Measurements from ENCODE around the gene ZNF629.

Gene ZNF629

DNA sequence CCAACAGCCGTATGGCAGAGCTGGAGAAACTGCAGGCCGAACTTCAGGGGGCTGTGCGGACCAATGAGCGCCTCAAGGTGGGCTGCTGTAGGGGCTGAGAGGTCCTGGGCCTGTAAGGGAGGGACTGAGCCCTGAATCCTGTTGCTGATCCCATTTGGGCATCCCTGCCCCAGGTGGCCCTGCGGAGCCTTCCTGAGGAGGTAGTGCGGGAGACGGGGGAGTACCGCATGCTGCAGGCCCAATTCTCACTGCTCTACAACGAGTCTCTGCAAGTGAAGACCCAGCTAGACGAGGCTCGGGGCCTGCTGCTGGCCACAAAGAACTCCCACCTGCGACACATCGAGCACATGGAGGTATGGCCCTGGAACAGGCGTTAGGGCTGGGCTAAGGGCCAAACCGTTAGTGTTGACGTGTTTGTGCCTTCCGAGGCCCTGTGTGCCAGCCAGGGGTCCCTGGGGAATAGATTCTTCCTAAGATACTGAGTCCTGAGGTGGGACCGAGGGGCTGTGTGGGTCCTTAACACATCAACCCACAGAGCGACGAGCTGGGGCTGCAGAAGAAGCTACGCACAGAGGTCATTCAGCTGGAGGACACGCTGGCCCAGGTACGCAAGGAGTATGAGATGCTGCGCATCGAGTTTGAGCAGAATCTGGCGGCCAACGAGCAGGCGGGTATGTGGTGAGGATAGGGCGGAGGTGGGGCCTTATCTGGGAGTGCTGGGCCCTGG lies 20.6 kb downstream of the ZNF629 start:
- DNase-seq: no peak

DNA sequence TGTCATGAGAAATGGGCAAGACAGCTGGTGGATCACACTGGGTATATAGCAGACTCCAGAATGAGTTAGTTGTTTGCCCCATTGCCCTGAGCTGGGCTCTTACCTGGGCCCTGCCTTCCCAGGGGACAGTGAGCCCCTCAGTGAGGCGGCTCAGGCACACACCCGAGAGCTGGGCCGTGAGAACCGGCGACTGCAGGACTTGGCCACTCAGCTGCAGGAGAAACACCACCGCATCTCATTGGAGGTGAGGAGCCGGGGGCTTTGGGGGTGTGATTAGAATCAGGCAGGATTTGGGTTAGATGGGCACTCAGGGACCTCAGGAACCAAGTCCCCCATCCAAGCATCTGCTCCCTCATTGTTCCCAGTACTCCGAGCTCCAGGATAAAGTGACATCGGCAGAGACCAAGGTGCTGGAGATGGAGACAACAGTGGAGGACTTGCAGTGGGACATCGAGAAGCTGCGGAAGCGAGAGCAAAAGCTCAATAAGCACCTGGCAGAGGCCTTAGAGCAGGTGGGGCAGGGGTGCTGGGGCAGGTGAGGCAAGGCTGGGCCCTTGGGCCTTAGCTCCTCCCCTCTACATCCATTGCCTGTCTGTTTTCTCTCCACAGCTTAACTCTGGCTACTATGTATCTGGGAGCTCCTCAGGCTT lies 22.1 kb downstream of the ZNF629 start:
- DNase-seq: no peak

DNA sequence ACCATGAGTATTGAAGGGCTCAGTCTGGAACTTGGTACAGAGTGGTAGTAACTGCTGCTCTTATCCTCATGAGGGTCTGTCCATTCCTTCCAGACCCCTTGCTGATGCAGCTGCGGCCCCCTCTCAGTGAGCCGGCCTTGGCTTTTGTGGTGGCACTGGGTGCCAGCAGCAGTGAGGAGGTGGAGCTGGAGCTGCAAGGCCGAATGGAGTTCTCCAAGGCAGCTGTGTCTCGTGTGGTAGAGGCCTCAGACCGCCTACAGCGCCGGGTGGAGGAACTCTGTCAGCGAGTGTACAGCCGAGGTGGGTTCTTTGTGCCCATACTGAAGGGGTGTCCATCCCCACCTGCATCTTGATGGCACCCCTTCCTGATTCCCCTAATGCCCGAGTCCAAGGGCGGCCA lies 22.9 kb downstream of the ZNF629 start:
- DNase-seq: no peak

GRCh38 chr16:30762991-30763725 lies 23.8 kb downstream of the ZNF629 start:
- DNase-seq: no peak

GRCh38 chr16:30761928-30762902 lies 24.8 kb downstream of the ZNF629 start, which contains the start of the genes CFAP119 and RNF40:
Gene CFAP119 (minus strand): TSS chr16:30762062. CDS start chr16:30761748, 314 bp downstream.
Gene RNF40 (plus strand): TSS chr16:30762322. CDS start chr16:30762546, 224 bp downstream.
- peak; percentile 89 for DNase-seq

GRCh38 chr16:30761427-30761927 lies 25.5 kb downstream of the ZNF629 start:
- peak; percentile 24 for DNase-seq

DNA sequence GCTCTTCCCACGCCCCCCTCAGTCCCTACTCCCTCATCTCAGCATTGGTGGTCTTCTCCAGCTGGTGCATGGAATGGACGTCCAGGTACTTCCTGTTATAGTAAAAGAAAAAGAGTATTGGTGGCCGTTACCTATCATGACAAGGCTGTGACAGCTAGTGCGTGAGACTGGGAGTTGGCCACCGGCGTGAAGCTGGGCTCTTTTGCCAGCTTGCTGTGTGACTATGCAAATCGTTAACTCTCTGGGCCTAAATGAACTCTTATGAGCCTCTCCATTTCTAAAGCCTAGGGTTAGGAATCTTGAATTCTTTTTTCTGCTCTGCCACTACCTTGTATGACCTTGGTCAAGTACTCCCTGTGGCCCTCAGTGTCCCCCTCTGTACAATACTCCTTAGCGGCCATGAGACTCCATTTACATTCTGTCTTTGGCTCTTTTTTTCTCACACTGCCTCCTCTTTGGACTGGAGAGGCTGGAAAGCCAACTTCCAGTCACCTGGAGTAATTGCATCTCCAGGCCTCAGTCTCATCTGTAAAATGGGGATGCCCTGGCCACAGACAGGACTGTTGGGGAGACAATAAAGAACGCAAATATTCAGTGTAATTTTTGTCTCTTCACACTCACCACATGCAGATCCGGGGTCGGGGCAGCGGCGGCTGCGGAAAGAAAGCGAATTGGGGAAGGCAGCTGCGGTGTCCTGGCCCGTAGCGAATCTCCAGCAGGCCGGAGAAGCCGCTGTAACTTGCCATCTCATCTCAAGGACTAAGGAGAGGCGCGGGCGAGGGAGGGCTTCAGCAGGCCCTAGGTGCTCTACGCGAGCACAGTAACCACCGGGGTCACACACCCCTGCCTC lies 26.2 kb downstream of the ZNF629 start:
- DNase-seq: no peak

DNA sequence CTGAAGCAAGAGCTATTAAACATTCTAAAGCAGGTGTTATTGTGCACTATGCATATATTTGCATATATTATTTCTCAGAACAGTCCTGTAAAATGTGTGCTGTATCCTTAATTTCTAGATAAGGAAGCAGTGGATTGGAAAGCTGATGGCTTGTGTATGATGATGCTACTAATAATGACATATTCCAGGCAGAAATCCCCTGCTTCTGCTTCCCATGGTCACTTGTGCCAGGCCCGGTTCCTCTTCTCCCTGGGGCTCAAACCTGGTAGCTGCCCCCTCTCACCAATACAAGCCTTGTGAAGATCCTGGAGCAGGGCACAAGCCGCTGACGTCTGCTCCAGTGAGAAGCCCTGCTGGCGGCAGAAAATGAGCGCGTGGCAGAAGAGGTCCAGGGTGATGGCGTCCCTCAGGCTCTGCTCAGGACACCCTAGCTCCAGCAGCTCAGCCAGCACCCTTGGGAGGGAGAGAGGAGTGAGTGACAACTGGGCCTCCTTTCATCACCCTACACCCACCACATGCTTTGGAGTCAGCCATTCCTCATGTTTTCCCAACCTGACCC lies 26.9 kb downstream of the ZNF629 start:
- no peak for DNase-seq

GRCh38 chr16:30758988-30759491 lies 28.0 kb downstream of the ZNF629 start:
- DNase-seq: no peak

DNA sequence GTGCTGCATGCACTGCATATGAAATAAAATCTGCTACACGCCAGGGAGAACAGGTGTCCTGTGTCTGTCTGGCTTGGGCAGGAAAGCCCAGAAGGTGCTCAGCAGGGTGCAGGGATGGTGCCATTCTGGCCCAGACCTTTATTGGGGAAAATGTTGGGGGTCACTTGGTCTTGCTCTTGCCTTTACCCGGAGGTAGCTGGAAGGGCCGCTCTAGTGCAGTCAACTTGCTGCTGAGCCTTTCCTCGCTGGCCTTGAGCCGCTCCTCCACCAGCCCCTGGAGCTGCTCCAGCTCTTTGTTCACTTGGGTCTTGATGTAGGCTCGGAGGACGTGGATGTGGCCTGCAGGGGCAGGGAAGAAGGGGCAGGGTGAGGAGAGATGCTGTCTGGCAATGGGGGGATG lies 29.7 kb downstream of the ZNF629 start:
- no peak for DNase-seq

DNA sequence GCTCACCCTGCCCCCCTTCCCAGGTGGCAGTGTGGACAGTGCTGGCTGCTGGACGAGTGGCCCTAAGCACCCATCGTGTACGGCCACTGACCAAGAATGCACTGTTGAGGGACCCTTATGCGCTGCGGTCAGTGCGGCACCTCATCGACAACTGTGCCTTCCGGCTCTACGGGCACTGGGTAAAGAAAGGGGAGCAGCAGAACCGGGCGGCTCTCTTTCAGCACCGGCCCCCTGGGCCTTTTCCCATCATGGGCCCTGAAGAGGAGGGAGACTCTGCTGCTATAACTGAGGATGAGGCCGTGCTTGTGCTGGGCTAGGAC lies 30.3 kb downstream of the ZNF629 start:
- DNase-seq: no peak

GRCh38 chr16:30755955-30756780 lies 30.8 kb downstream of the ZNF629 start:
- DNase-seq: no peak

DNA sequence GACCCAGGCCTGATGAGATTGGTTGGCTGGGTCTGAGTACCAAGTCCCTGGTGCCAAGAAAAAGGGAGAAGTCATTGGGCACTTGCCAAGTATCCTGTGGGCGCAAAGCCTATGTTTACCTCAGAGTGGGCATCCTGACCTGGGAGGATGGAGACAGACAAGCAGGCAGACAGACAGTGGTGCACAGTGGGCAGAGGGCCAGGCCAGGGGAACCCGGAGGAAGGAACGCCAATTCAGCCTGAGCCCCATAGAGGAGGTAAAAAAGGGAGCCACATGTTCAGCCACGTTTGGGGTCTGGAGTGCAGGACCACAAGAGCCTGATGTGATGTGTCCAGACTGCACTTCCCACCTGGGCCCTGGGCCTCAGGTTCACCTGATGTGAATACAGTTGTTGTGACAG lies 33.4 kb downstream of the ZNF629 start:
- DNase-seq: no peak

- DNase-seq: no peak
These were observed 36.0 kb downstream of the ZNF629 start for GRCh38 chr16:30750876-30751465.

DNA sequence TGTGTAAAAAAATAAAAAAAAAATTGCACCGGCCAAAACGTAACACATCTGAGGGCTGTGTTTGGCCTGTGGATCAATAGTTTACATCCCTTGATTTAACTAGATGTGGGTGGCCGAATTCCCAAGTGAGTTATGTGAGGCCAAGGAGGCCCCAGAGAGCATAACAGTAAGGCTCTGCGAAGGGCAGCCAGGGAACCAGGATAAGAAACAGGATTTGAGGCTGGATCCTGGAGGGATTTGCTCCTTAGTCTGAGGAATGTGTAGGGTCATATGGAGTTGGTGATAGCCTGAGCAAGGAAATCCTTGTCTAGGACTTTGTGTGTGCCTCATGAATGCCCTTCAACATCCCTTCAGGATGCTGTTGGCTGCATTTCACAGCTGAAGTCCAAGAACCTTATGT lies 36.8 kb downstream of the ZNF629 start:
- no peak for DNase-seq

GRCh38 chr16:30748634-30749445 lies 38.2 kb downstream of the ZNF629 start:
- no peak for DNase-seq

- DNase-seq: peak; percentile 97
These were observed 39.0 kb downstream of the ZNF629 start, which contains the start of gene PHKG2 for GRCh38 chr16:30747799-30748633. Gene PHKG2 (plus strand): TSS chr16:30748425. CDS start chr16:30748821, 396 bp downstream.

- DNase-seq: no peak
These were observed 39.7 kb downstream of the ZNF629 start for GRCh38 chr16:30747331-30747730.

All from stimulated activated naive CD4-positive, alpha-beta T cell treated with Interleukin-2 at 50 U/mL for 16 hours (primary cell).